Duodenal mucosa (tissue), 2 donors: Measurements from ENCODE around the gene SCUBE2.
"Not testable (repeated sequence)": the region's sequence is repeated elsewhere in the genome, so short reads cannot be mapped to it uniquely, and the experiment has no call there.

ENCODE experiments used
- H3K27ac ChIP-seq: one replicate; pipeline ENCODE4 v1.7.0; 2013; ENCODE audit warnings: low read depth, low read length
- H3K27me3 ChIP-seq, 2 donors: one replicate each; pipeline ENCODE4 v1.7.0; 2013; ENCODE audit warnings: low read length in 2 of 2, control low read depth in 1 of 2; ENCODE audit not compliant: insufficient read depth in 2 of 2, control insufficient read depth in 1 of 2
- H3K36me3 ChIP-seq, 2 donors: one replicate each; pipeline ENCODE4 v1.7.0; 2013; ENCODE audit warnings: low read length in 2 of 2, control low read depth in 1 of 2; ENCODE audit not compliant: insufficient read depth in 2 of 2, control insufficient read depth in 1 of 2
- H3K4me1 ChIP-seq, 2 donors: one replicate each; pipeline ENCODE4 v1.7.0; 2013; ENCODE audit warnings: low read length in 2 of 2, control low read depth in 1 of 2; ENCODE audit not compliant: insufficient read depth in 2 of 2, control insufficient read depth in 1 of 2
- H3K4me3 ChIP-seq, 2 donors: one replicate each; pipeline ENCODE4 v1.7.0; 2013; ENCODE audit warnings: low read length in 2 of 2, low read depth in 1 of 2
- H3K9ac ChIP-seq, 2 donors: one replicate each; pipeline ENCODE4 v1.7.0; 2013; ENCODE audit warnings: low read length in 2 of 2, low read depth in 1 of 2
- H3K9me3 ChIP-seq, 2 donors: one replicate each; pipeline ENCODE4 v1.7.0; 2013; ENCODE audit warnings: low read length in 2 of 2, control low read depth in 1 of 2; ENCODE audit not compliant: control insufficient read depth in 1 of 2

Gene SCUBE2

DNA sequence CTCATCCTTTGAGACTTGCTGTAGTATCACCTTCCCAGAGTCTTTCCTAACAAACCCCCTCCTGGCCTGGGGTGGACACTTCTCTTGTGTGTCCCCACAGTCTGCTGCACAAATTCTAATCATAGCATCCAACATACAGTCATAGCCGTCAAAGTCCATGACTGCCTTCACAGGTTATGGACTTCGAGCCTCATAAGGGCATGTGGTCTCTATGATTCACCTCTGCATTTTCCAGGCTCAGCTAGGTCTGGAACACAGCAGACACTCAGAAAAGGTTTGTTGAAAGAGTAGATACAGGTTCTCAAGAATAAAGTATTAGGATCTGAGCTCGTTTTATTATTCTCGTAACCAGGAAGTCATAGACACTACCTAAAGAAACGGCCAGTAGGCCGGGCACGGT is 13.2 kb upstream of the SCUBE2 start:
- Histone ChIP-seq H3K27ac (no peak overlapping the region), H3K27me3 (no peaks in the 10 kb centered on the region), H3K4me3 (no peak overlapping the region), H3K4me1 (no peaks in the 10 kb centered on the region), H3K36me3 (no peaks in the 10 kb centered on the region), H3K9ac (no peak overlapping the region), H3K9me3 (no peaks in the 10 kb centered on the region)

- Histone ChIP-seq H3K9me3 (no peaks in the 10 kb centered on the region), H3K4me3 (no peak overlapping the region), H3K27me3 (no peaks in the 10 kb centered on the region), H3K27ac (no peak overlapping the region), H3K4me1 (no peaks in the 10 kb centered on the region), H3K9ac (no peak overlapping the region), H3K36me3 (no peaks in the 10 kb centered on the region)
Observed at GRCh38 chr11:9103542-9104276, 12.3 kb upstream of the SCUBE2 start.

DNA sequence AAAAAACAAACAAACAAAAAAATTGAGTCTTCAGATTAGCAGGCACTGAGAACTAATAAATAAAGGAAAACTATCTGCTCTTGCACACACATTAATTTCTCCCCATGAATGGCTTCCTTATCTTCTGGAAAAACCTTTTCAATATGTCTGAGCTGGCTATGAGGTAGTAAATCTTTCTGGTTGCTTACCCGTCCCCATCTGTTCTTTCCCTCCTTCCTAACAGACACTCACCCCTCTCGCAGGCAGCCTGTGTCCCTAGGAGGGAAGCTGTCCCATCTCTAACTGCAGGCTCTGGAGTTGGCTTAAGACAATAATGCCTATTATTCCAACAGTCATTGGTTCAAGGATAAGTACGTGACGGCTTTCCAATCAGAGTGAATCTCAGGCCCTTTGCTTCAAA is 8.2 kb upstream of the SCUBE2 start:
- Histone ChIP-seq H3K9ac (no peak overlapping the region), H3K27me3 (peaks cover 0 to 5% of the 10 kb centered on the region in 2 donors), H3K36me3 (no peaks in the 10 kb centered on the region), H3K27ac (no peak overlapping the region), H3K4me3 (no peak overlapping the region), H3K4me1 (no peaks in the 10 kb centered on the region), H3K9me3 (no peaks in the 10 kb centered on the region)

DNA sequence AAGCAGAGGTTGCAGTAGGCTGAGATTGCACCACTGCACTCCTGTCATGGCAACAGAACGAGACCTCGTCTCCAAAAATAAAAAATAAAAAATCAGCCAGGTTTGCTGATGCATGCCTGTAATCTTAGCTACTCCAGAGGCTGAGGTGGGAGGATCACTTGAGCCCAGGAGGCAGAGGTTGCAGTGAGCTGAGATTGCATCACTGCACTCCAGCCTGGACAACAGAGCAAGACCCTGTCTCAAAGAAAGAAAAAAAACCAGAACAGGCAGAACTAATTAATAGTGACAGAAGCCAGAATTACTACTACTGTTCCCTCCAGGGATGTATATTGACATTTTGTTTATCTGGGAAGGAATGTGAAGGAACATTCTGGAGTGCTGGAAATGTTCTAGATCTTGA is 7.1 kb upstream of the SCUBE2 start:
- not testable (repeated sequence) for H3K9me3 ChIP-seq, H3K27ac ChIP-seq, H3K4me1 ChIP-seq, H3K9ac ChIP-seq, H3K36me3 ChIP-seq, H3K4me3 ChIP-seq, H3K27me3 ChIP-seq

DNA sequence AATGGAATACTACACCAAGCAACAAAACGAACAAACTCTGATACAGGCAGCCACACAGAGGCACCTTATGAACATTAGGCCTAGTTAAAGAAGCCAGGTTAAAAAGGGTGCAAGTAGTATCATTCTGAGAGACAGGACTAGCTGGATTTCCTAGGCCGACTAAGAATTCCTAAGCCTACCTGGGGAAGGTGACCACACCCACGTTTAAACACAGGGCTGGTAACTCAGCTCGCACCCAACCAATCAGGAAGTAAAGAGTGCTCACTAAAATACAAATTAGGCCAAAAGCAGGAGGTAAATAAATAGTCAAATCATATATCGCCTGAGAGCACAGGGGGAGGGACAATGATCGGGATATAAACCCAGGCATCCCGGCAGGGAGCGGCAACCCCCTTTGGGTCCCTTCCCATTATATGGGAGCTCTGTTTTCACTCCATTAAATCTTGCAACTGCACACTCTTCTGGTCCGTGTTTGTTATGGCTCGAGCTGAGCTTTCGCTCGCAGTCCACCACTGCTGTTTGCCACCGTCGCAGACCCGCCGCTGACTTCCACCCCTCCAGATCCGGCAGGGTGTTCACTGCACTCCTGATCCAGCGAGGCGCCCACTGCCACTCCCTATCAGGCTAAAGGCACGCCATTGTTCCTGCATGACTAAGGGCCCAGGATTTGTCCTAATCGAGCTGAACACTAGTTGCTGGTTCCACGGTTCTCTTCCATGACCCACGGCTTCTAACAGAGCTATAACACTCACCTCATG is 6.0 kb upstream of the SCUBE2 start:
- not testable (repeated sequence) for H3K4me1 ChIP-seq, H3K27me3 ChIP-seq, H3K4me3 ChIP-seq

DNA sequence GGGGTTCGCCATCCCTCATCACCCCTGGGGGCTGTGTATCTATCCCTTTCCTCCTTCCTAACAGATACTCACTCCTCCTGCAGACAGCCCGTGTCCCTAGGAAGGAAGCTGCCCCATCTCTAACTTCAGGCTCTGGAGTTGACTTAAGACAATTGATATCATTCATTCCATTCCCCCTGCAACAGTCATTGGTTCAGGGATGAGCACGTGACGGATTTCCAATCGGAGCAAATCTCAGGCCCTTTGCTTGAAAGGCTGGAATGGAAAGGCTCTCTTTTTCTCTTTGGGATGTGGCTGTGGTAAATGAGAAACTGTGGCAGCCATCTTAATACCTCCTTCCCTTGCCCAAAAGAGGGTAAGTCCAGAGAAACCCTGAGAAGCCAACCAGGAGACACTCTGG is 5.0 kb upstream of the SCUBE2 start:
- H3K4me1 ChIP-seq, result peaks cover 0 to 7% of the 10 kb centered on the region in 2 donors

More for the DNA sequence above, 6.0 kb upstream of the SCUBE2 start:
- not testable (repeated sequence) for H3K27ac ChIP-seq, H3K9ac ChIP-seq, H3K9me3 ChIP-seq, H3K36me3 ChIP-seq

GRCh38 chr11:9095421-9095820 is 4.0 kb upstream of the SCUBE2 start:
- peaks cover 7 to 8% of the 10 kb centered on the region in 2 donors for H3K27me3 ChIP-seq
- H3K36me3 ChIP-seq, result no peaks in the 10 kb centered on the region
- no peaks in the 10 kb centered on the region for H3K9me3 ChIP-seq
- H3K4me3 ChIP-seq, result no peak overlapping the region
- H3K4me1 ChIP-seq, result peaks cover 0 to 7% of the 10 kb centered on the region in 2 donors
- no peak overlapping the region for H3K27ac ChIP-seq
- no peak overlapping the region for H3K9ac ChIP-seq

More for the DNA sequence above, 5.0 kb upstream of the SCUBE2 start:
- Histone ChIP-seq H3K9ac (no peak overlapping the region), H3K36me3 (no peaks in the 10 kb centered on the region), H3K27me3 (peaks cover 7 to 8% of the 10 kb centered on the region in 2 donors), H3K4me3 (no peak overlapping the region), H3K27ac (no peak overlapping the region), H3K9me3 (no peaks in the 10 kb centered on the region)

DNA sequence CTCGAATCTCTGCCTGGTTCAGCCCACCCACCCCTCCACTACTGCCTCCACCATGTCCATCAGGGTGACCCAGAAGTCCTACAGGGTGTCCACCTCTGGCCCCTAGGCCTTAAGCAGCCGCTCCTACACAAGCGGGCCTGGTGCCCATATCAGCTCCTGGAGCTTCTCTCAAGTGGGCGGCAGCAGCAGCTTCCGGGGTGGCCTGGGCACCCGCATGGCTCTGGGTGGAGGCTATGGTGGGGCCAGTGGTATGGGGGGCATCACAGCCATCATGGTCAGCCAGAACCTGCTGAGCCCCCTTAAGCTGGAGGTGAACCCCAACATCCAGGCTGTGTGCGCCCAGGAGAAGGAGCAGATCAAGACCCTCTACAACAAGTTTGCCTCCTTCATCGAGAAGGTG is 3.0 kb upstream of the SCUBE2 start:
- Histone ChIP-seq H3K36me3 (no peaks in the 10 kb centered on the region), H3K27ac (no peak overlapping the region), H3K4me3 (no peak overlapping the region), H3K9ac (no peak overlapping the region), H3K27me3 (peaks cover 7 to 8% of the 10 kb centered on the region in 2 donors), H3K9me3 (no peaks in the 10 kb centered on the region), H3K4me1 (peaks cover 8 to 13% of the 10 kb centered on the region in 2 donors)

DNA sequence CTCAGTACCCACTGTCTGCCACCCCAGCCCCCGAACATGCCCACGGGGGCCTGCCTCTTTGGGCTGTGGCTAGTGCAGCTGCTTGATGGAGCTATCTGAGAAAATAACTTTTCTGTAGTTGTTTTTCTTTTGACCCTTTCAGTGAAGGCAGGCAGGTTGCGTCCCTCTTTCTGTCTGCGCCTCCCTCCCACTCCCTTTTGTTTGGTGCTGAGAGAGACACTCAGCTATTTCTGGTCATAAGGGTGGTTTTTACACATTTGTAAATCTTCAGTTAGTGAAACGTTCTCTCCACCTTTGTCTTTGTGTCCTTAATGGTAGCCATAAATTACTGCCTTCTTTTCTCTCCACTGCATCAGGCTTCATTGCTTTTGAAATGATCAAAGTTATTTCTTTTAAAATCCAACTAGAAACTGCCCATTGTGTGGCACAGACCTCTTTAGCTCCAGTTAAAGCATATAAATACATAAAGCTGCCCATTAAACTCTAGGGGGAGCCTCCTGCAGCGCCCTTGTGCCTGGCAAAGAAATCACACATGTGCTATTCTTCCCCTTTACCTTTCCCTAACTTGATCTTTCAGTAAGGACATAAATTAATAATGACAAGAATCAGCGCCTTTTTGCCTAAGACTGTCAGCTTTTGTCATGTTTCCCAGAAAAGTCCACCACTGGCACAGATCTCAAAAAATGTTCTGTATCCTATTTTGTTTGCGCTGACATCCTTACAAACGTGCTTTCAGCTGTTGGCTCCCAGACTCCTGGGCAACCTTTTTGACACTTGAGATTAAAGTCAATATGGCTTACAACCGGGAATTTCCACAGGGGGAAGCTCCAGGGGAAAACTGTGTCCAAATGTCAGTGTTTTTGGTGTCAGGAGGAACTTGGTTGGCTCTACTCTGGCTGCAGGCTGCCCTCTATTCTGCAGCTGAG is 1.7 kb upstream of the SCUBE2 start:
- H3K36me3 ChIP-seq, result no peaks in the 10 kb centered on the region
- no peak overlapping the region for H3K9ac ChIP-seq
- H3K9me3 ChIP-seq, result no peaks in the 10 kb centered on the region
- H3K4me1 ChIP-seq, result peaks cover 9 to 21% of the 10 kb centered on the region in 2 donors
- H3K4me3 ChIP-seq, result no peak overlapping the region
- H3K27ac ChIP-seq, result no peak overlapping the region
- peaks cover 7 to 8% of the 10 kb centered on the region in 2 donors for H3K27me3 ChIP-seq

GRCh38 chr11:9092072-9092471 is 673 bp upstream of the SCUBE2 start:
- Histone ChIP-seq H3K4me3 (peak overlapping the region in 1 of 2 donors; percentile 29), H3K36me3 (no peaks in the 10 kb centered on the region), H3K9ac (no peak overlapping the region), H3K27me3 (peaks cover 7 to 8% of the 10 kb centered on the region in 2 donors), H3K4me1 (peaks cover 9 to 21% of the 10 kb centered on the region in 2 donors), H3K9me3 (no peaks in the 10 kb centered on the region), H3K27ac (no peak overlapping the region)
